Astrocyte of the hippocampus (primary cell): ENCODE data around the gene ITPR1.

Source experiments
- DNase-seq: peaks from one replicate; pipeline ENCODE4 v3.0.0; 2011; ENCODE audit warnings: low read depth, low spot score

ITPR1 gene

DNA sequence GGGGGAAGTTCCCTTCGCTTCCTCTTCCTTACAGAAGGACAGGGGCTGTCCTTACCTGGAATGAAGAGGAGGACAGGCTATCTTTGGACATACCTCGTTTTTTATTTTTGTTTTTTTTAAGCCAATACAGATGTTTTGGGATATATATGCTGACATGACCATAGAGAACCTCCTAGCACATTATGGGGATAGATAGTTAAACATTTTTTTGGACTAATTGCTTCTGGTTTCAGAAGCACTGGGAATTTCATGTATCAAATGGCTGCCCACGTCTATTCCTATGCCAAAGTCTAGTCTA, 247.9 kb downstream of the ITPR1 start:
- no peak for DNase-seq

DNA sequence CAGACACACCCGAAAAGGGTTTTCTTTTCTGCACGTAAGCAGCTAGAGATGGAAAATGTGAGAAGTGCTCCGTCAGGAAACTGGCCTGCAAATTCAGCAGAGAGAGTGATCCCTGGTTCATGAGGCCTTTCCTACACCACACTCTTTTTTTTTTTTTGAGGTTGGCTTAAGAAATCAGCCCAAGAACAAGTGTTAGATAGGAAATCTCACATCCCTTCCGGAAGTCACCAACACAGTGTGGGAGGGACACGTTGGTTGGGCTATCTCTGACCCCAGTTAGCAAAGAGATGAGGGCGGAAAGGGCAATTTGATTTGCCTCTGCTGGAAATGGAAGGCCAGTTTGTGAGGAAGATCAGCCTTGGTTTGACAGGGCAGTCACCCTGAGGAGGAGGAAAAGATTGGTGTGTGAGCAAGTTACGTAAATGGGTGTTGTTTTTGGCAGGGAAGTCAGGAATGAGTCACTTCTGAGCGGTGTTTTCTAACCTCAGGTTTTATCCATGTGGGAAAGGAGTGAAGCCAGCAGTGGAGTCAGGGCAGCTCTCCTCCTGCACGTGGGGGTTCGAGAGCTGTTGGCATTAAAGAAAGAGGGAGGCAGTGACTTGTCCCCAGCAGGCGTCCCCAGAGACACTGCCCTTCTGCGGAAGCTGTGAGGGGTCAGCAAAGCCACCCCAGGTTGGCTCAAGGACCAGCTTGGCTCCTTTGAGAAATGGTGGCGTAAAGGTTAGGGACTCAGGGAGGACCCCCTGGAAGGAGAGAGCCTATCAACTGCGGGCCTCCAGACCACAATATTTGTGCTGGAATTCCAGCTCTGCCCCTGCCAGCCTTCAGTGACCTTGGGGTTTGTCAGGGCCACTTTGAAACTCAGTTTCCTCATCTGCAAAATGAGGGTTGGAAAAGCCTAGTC, 248.5 kb downstream of the ITPR1 start:
- peak; percentile 98 for DNase-seq

DNA sequence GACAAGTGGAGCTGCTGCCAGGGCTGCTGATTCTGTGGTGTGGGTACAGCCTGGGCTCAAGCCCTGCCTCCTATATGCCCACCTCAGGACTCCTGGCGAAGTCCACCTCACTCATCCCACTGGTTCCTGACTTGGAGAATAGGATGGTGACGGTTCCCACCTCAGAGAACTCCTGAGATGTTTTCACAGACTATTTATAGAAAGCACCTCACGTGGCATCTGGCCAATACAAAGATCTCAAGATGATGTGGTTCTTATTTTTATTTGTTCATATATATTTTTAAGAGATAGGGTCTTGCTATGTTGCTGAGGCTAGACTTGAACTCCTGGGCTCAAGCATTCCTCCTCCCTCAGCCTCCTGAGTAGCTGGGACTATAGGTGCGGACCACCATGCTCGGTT, 249.2 kb downstream of the ITPR1 start:
- DNase-seq: no peak

DNA sequence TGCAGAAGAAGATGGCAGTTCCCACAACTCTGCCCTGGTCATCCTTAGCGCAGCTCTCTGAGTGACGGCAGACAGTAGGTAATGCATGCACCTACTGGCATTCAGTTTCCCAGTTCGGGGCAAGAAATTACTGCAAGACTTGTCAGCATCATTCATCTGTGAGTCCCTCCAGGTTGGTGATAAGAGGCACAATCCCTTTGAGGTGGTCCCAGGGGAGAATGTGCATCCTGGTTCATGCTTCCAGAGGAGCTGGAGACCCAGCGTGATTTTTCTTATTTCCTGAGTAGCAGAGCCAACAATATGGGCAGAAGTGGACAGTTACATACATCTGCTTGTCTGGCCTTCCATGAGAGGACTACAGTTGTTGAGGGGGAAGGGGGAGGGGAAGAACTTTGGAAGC, 250.2 kb downstream of the ITPR1 start:
- DNase-seq: no peak

DNA sequence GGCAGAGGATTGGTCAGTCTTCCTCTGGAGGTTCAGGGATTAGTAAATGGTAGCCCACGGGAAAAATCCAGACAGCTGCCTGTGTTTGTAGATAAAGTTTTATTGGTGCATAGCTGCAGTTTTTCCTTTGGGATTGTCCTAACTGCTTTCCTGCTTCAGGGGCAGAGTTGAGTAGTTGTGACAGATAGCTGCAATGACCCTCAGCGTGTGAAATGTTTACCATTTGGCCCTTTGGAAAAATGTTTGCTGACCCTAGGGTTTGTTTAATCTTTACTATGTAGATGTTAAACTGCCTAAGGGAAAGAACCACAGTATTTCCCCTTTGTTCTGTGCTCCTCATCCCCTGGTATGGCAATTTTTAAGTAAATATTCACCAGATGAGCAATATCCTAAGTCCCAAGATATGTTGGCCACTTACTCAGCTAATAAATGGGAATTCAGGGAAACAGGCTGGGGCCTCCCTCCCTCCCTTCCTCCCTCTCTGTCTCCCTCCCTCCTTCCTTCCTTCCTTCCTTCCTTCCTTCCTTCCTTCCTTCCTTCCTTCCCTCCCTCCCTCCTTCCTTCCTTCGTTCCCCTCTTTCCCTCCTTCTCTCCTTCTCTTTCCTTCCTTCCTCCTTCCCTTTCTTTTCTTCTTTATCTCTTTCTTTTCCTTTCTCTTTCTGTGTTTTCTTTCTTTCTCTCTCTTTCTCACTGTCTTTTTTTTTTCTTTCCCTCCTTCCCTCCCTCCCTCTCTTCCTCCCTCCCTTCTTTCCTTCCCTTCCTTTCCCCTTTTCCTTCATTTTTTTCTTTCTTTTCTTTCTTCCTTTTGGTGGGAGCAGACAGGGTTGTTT, 251.5 kb downstream of the ITPR1 start:
- no peak for DNase-seq

DNA sequence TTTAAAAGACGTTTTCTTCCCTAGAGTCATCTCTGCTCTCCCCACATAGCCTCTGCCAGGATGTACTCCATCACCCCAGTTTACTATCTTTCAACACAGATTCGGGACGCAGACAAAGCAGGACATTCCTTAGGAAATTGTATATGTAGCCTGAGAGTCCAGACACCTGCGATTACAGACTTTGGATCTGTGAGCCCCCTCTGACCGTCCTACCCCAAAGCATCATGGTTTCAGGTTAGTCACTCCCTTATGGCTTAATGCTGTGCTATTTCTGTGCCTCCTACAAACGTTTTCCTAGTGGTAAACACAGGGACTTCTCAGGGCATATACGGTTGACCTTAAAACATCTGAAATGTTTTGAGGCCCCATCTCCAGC, 252.1 kb downstream of the ITPR1 start:
- DNase-seq: no peak

DNA sequence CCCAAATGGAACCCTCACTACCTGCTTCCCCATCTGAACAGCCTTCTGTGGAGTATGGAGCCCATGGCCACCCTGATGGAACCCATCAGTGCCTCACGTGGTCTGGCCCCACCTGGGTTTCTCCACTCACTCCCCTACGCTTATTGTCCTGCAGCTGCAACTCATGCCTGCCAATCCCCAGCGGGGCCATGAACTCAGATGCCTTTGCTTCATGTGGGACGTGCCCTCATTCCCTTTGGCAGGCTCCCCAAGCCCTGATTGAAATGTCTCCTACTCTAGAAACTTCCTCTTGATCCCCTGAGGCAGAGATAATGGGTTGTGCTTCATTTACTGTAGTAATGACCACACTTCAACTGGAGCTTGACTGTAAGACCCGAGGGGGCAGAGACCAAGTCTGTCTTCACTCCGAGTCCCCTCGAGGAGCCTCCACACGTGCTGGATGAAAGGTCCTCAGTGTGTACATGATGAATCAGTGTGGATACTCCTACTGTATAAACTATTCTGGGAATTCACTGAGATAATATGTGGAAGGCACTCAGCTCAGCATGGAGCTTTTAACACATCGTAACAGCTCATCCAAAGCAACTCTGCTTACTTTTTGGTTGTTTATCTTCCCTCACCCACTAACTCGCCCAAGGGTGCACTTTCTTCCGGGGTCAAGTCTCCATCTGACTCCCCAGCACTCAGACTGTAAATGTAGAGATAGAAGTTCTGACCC, 253.3 kb downstream of the ITPR1 start:
- DNase-seq: no peak

DNA sequence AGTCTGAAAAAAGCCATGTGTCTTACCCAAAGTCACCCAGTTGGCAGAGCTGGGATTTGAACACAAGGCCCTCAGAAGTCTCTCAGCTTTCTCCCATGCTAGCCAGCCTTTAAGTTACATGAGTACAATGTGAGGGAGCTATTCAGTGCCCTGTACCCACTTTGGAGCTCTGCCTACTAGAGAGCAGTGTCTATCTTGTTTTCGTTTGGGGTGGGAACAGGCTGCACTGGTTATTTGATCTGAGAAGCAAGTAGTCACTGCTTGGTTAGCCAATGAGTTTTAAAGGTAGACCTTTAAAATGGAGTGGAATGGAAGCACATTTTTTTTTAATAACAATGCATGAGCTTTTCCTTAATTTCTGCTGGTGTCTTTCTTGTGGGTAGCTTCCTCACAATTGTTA, 255.0 kb downstream of the ITPR1 start:
- no peak for DNase-seq

DNA sequence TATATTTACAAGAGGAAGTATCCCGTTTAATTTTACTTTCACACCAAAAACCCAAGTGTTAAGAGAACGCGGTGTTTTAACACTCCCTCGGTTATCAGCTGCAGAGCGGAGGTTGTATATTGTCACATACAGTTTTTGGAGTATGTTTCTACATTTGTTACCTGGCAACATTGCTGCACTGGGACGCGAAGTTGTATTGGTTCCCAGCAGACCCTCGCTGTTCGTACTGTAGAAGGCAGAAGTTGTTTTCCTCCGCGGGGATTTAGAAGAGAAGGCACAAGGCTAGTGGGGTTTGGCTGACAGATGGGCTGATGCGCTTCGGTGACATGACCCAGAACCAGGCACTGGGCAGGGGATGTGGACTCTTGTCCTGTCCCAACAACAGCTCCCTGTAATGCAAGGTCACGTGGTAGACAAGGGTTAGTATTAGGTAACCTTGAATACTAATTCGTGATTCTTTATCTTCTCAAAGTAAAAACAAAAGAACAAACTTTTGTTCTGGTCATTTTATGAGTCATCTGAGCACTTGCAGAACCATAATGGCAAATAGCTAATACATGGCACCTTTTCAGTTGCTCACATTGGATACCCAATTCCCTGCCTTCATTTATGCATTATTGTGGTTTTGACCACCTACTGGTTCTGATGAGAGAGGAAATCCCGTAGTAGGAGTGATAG, 255.7 kb downstream of the ITPR1 start:
- no peak for DNase-seq

DNA sequence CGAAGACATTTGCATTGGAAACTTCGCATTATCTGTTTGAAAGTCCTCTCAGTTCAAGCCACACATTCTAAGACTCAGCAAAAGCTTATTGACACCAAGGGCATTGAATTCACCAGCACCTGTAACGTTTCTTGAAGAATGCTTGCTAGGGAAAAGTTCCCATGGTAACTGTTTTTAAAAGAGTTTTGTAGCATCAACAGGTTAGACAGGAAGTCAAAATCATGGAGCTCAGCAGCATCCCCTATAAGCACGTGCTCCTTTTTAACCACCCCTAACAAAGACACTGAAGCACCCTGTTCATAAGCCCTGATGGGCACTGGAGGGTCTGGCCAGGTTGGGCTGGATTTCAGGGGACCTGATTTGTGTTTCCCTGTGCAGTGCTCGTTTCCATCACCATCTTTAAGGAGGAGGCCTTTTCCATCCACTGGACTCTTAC, 256.4 kb downstream of the ITPR1 start:
- no peak for DNase-seq

DNA sequence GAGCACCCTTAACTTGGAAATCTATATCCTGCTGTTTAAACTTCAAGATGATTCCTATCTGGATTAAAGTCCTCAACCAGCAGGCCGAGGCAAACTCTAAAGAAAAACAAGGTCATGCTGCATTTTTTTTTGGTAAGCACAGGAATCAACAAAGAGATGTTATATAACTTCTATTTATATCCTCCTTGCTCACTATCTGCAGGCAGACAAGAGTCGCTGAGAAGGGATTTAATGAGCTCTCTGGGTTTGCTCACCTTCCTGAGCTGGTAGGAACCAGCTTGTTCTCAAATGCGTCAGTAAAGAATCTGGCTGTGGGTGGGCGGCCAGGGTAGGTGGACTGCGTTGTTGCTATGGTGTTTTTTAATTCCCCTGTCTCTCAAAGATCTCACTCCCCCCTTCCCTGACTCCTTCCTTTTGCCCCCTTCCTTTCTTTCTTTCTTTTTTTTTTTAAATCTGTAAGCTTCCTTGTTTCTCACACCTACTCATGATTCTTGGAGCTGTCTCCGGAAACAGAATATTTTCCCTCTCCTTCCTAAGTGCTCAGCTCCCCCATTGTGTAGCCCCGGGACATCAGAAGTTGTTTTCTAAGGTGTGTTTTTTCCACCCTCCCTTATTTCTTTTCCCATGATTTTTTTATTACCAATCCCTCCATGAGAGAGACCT, 257.3 kb downstream of the ITPR1 start:
- peak; percentile 80 for DNase-seq

DNA sequence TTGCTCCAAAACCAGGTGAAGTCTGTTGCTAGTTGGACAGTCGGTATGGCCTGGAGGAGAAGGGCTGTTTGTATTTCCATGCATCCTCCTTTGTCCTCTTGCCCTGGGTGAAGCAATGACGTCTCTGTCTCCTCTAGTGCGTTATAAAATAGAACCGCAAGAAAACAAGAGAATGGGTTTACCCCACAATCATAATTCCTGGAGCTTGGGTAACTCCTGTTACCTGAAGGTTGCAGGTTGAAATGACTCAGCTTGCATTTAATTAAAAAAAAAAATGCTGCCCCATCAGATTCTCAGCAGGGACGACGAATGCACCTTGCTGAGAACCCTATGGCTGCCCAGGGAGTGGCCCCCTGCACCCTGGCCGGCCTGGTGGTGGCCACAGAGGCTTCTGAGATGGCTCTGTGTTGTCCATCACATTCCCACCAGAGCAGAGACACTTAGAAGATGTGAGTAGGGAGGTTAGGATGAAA, 257.9 kb downstream of the ITPR1 start:
- no peak for DNase-seq

DNA sequence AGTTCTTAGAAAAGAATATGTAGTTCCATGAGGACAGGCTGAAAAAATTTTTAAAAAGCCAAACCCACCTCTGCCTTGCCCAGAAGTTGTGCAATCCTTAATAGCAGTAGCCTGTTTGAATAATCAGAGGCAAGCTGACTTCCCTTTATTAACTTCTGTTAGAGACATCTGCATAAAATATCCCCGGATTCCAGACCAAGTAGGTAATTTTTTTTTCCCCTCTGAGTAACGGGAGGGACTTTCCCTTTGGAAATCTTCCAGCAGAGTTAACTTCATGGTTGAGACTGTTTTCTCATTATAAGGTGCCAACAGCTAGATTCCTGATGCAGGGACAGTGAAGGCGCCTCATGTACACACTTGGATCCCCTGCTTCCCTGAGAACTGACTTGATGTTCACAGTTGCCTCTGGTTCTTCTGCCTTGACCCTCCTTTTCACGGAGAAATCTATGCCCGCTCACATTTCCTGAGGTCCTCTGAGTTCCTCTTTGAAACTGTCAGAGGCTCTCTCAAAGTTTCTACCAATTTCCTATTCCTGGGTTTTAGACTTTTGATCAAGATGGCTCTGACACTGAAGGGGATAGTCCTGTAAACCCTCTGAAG, 258.5 kb downstream of the ITPR1 start:
- DNase-seq: peak; percentile 92

DNA sequence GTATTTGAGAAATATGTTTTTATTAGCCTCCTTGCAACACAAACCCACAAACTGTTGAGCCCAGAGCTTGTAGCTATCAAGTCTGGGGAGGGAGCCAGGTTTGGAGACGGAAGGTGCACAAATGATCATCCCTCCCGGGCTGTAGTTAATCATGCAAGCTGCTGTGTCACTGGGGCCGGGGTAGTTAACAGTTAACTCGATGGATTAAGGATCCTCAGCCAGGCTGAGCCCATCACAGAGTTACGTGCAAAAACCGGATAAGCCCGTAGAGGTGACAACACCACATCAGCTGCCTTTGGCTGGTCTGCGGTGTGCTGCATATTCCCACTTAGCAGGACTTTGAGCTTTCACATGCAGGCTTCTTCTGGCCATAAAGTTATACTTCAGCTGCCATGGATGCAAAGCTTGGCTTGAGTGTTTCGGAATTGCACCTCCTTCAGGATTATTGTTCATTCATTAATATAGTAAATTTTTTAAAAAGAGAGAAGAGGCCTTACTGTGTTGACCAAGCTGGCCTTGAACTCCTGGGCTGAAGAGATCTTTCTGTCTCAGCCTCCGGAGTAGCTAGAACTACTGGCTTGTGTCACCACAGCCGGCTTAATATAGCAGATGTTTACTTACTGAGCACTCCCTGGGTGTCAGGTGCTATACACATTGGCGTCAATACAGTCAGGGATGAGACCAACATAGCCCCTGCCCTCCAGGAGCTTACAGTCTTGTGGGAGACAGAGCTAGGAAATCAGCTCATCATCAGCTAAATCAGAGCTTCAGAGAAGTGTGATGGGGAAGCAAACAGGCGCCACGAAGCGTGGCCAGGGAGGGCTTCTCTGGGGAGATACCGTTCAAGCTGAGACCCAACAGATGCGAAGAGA, 259.3 kb downstream of the ITPR1 start:
- no peak for DNase-seq

DNA sequence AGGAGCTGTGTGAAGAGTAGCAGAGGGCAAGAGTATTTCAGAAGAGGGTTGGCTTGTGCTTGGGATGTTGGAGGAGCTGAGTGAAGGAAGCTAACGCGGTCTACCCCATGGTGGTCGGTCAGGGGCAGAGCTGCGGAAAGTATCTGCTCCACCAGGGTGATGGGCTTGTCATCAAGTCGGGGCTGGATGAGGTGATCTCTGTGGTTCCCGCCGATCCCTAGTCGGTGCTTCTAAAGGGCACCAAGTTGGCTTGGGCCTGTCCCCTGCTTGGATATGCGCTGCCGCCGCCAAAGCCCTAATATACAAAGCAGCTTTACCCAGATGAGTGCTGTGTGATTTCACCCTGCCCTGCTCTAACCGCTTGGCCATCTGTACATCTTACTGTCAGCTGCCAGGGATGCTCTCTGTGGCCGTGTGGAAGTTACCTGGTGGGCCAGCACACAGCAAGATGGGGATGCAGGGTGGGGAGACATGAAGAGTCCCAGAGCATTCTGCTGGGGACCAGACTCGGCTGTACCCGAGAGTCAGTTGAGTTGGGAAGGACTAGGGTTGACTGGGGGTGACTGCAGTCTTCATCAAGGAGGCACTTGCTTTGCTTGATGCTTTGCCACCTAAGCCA, 260.0 kb downstream of the ITPR1 start:
- no peak for DNase-seq

DNA sequence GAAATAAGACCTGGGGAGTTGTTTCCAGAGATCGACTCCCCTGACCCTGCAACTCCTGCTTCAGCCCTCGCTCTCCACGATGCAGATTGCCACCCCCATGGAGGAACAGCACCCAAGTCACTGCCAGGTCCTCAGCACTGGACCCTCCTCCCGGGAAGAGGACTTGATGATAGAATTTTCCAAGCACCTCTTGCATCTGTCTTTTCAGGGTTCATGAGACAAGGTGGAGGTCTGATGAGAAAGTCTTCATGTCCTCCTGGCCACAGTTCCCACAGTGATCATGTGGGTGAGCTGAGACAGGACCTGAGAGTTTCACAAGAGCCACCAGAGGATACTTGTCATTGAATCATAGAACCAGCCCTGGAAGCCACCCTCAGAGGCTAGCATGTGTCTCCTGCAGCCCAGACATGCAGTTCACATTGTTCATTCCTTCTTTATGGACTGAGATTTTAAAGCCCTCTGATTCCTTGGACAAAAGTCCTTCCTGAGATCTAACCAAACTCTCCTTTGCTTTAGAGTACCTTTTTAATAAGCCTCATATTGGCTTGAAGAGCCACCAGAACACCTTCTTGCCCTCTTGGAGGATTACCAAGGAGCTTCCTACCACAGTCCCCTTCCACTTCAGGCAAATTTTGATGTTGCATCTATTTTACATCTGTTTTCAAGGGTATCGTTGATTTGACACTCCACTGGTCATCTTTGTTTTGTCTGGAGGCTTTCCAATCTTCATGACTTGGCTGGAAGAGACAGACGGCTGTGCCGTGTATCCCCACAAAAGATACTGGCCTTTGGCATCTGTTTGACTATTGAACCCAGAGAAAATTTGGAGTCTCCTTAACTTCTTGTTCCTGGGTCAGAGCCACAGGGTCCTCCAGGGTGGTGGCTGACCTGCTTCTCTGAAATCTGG, 261.3 kb downstream of the ITPR1 start:
- DNase-seq: no peak

DNA sequence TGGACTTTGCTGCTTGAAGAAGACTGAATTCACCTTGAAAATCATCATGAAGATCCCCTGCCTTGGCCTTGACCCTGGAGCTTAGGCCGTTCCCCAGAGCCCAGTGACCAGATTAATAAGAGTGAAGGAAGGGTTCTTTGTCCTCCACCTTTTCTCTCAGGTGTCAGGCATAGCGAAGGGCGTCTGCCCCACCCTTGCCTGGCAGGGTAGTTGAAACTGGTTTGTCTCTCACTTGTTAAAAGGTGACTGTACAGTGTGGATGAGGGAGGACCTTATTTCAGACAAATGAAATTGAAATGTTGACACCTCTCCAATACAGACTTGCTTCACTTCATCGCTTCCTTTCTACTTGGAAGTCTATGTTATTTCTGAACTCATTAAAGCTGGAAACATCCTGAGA, 262.4 kb downstream of the ITPR1 start:
- DNase-seq: no peak

DNA sequence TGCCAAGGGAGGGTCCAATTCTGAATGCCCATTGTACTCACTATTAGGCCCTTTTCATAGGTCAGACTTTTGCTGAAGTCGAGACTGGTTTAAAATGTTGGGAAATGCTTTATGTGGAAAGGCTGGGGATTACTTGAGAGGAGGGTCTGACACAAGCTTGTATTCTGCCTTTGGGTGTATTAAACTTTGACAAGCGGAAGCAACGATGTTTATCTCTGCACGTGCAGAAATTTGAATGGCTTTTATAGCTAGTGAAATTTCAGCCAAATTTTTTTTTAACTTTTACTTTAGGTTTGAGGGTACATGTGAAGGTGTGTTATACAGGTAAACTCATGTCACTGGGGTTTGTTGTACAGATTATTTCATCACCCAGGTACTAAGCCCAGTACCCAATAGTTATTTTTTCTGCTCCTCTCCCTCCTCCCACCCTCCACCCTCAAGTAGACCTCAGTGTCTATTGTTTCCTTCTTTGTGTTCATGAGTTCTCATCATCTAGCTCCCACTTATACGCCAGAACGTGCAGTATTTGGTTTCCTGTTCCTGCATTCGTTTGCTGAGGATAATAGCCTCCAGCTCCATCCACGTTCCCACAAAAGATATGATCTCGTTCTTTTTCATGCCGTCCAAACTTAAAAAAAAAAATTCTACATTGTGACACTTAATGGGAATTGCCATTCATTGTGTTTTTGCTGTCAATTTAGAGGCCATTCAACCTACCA, 263.1 kb downstream of the ITPR1 start:
- no peak for DNase-seq
